A549 (cell line): ENCODE results near the gene GPR55. TPM values are rescaled to one million over a fixed set of nuclear protein-coding genes. Genes with fewer than 3 reads are reported as not detected.

ENCODE experiments used
- ATAC-seq, 2 experiments: fragments of 200-7000 bp in 1 of 2; fragments of >200 bp in 1 of 2; cut with Nextera tagmentation in 1 of 2; cut with Tn5 transposase in 1 of 2; 3 replicates each; pipeline versions ENCODE4 v1.8.0 to v1.9.1; 2018 to 2020; ENCODE audit warnings: mild to moderate bottlenecking in 1 of 2, moderate library complexity in 1 of 2
- CTCF ChIA-PET: fragments of 300-600 bp; sonication (Branson Sonifier 250); formaldehyde crosslinking; extraction: SDS; loops from one replicate; lab custom pipeline; 2021; ENCODE audit warnings: antibody characterized with exemption, inconsistent platforms; lab: Yijun Ruan, JAX
- POLR2A ChIA-PET: fragments of 350-600 bp; formaldehyde crosslinking; extraction: SDS; loops from one replicate; lab custom pipeline; 2021; ENCODE audit warnings: antibody characterized with exemption, inconsistent platforms; lab: Yijun Ruan, JAX
- DNase-seq, 2 experiments: peaks; one replicate each; pipeline versions ENCODE4 v3.0.0 to v3.0.0-alpha.2; 2011 to 2016; ENCODE audit warnings: low read depth in 1 of 2, low spot score in 1 of 2
- FAIRE-seq: peaks from 2 replicates; lab custom pipeline; 2011; peaks lifted over from hg19 to GRCh38; lab: Jason Lieb, UNC
- H3K27ac ChIP-seq, 2 experiments: fragments of >200 bp; sonication (Bioruptor Twin); formaldehyde crosslinking; 3 replicates each; pipeline ENCODE4 v1.5.1; 2016 to 2017
- H3K4me1 ChIP-seq: fragments of >200 bp; sonication (Bioruptor Twin); formaldehyde crosslinking; 3 replicates; pipeline ENCODE4 v1.6.1; 2016
- H3K4me2 ChIP-seq: fragments of >200 bp; sonication (Bioruptor Twin); formaldehyde crosslinking; 3 replicates; pipeline ENCODE4 v1.6.1; 2016
- H3K4me3 ChIP-seq: fragments of >200 bp; sonication (Bioruptor Twin); formaldehyde crosslinking; 3 replicates; pipeline ENCODE4 v1.5.1; 2016
- H3K9me3 ChIP-seq: fragments of >200 bp; sonication (Bioruptor Twin); formaldehyde crosslinking; 3 replicates; pipeline ENCODE4 v1.6.1; 2016
- CBX2 ChIP-seq: fragments of 200-600 bp; sonication (generic); IDR thresholded peaks from 2 replicates; pipeline ENCODE4 v1.6.1; 2016; ENCODE audit warnings: low read depth, mild to moderate bottlenecking, borderline replicate concordance
- CEBPB ChIP-seq, 2 experiments: fragments of >200 bp in 1 of 2; sonication (Bioruptor Twin) in 1 of 2; formaldehyde crosslinking in 1 of 2; IDR thresholded peaks; 2 replicates each; pipeline ENCODE4 v1.6.1; 2012 to 2016
- ELK1 ChIP-seq: fragments of 150-350 bp; IDR thresholded peaks from 2 replicates; pipeline ENCODE4 v1.6.1; 2014; ENCODE audit warnings: low read depth, mild to moderate bottlenecking, low read length
- HEYL ChIP-seq: fragments of 250-450 bp; sonication (Bioruptor Pico); IDR thresholded peaks from 2 replicates; pipeline ENCODE4 v1.8.0; 2021; ENCODE audit warnings: mild to moderate bottlenecking, moderate library complexity
- HOXB5 ChIP-seq: fragments of 250-450 bp; sonication (Bioruptor Pico); IDR thresholded peaks from 2 replicates; pipeline ENCODE4 v1.5.0; 2020; ENCODE audit warnings: mild to moderate bottlenecking, moderate library complexity
- KDM1A ChIP-seq: fragments of 200-600 bp; sonication (generic); IDR thresholded peaks from 2 replicates; pipeline ENCODE4 v1.6.1; 2016; ENCODE audit warnings: low read depth, mild to moderate bottlenecking
- MAFK ChIP-seq: fragments of 450-650 bp; IDR thresholded peaks from 2 replicates; pipeline ENCODE4 v1.6.1; 2014; ENCODE audit not compliant: partially characterized antibody
- NFE2L2 ChIP-seq: fragments of 150-350 bp; conservative IDR thresholded peaks from 2 replicates; pipeline ENCODE4 v1.6.1; 2014; ENCODE audit warnings: low read length
- NPAS2 ChIP-seq: fragments of 250-450 bp; sonication (Bioruptor Pico); IDR thresholded peaks from 2 replicates; pipeline ENCODE4 v1.8.0; 2022; ENCODE audit warnings: mild to moderate bottlenecking, moderate library complexity, borderline replicate concordance
- NR3C1 ChIP-seq: fragments of >200 bp; sonication (Bioruptor Twin); formaldehyde crosslinking; IDR thresholded peaks from 3 replicates; pipeline ENCODE4 v1.6.1; 2017
- RARB ChIP-seq: fragments of 250-450 bp; sonication (Bioruptor Pico); IDR thresholded peaks from 2 replicates; pipeline ENCODE4 v1.8.0; 2021; ENCODE audit warnings: mild to moderate bottlenecking, moderate library complexity
- RFX5 ChIP-seq: fragments of 450-650 bp; IDR thresholded peaks from 2 replicates; pipeline ENCODE4 v1.7.1; 2014; ENCODE audit warnings: antibody characterized with exemption, mild to moderate bottlenecking, moderate library complexity
- RNF2 ChIP-seq: fragments of 200-600 bp; sonication (generic); IDR thresholded peaks from 2 replicates; pipeline ENCODE4 v1.6.1; 2016; ENCODE audit warnings: low read depth, mild to moderate bottlenecking, antibody characterized with exemption, moderate library complexity, borderline replicate concordance
- SREBF2 ChIP-seq: fragments of 450-650 bp; IDR thresholded peaks from 2 replicates; pipeline ENCODE4 v1.6.1; 2014; ENCODE audit warnings: mild to moderate bottlenecking, moderate library complexity
- WGBS: methylation state at CpG from one replicate; pipeline ENCODE4 v1.1.6; 2017; ENCODE audit errors: missing lambda C conversion rate; 5-methylcytosine and 5-hydroxymethylcytosine counted together
- polyA plus RNA-seq, 4 experiments: library from polyadenylated mRNA; depleted of rRNA in 3 of 4; stranded (reverse); fragments of >200 nt; fragmentation: RNase III in 1 of 4; extraction: RNeasy Plus Mini Kit Qiagen cat#74134 plus additional on column Dnase treatment in 1 of 4; gene quantifications; 2 replicates in 3 of 4; 3 replicates in 1 of 4; pipeline ENCODE4 v1.2.3, GENCODE V29; 2011 to 2017
- TF ChIP-seq, protein P1 (sequence below): IDR thresholded peaks from 2 replicates; pipeline ENCODE4 v1.6.1; 2012; ENCODE audit warnings: low read depth, borderline replicate concordance
- TF ChIP-seq, protein P2 (sequence below): fragments of 250-450 bp; sonication (Bioruptor Pico); IDR thresholded peaks from 2 replicates; pipeline ENCODE4 v1.5.0; 2021; ENCODE audit warnings: mild to moderate bottlenecking, moderate library complexity, borderline replicate concordance

GPR55 gene
- polyA plus RNA-seq, 2 of the 4 experiments (the other 2 are of a cell fraction) = not detected

- WGBS = 90% methylated on average over 27 of the region's 27 CpGs
- no peak overlapping the region for H3K4me3 ChIP-seq
- FAIRE-seq (no peak), DNase-seq (no peak), ATAC-seq (no peak)
- no peak overlapping the region for H3K27ac ChIP-seq
- CTCF ChIA-PET = interaction anchor here (1.2 to 1.7 kb wide), 2 partner anchors 25 to 29 kb away, joined by 4 to 6 read pairs; no protein-coding TSS in a partner anchor
- POLR2A ChIA-PET = no interaction called here
- no peak overlapping the region for H3K4me2 ChIP-seq
- no peaks in the 10 kb centered on the region for H3K4me1 ChIP-seq
- H3K9me3 ChIP-seq = no peaks in the 10 kb centered on the region
- TF ChIP-seq SREBF2 (no peak), CEBPB (IDR thresholded peaks at IDR 0.05) (no peak), ELK1 (no peak), RFX5 (no peak), RNF2 (no peak), NR3C1 (no peak), HEYL (CRISPR knock-in tag) (no peak), MAFK (no peak)
- TF ChIP-seq, protein P1, sequence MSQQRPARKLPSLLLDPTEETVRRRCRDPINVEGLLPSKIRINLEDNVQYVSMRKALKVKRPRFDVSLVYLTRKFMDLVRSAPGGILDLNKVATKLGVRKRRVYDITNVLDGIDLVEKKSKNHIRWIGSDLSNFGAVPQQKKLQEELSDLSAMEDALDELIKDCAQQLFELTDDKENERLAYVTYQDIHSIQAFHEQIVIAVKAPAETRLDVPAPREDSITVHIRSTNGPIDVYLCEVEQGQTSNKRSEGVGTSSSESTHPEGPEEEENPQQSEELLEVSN = no peak
- TF ChIP-seq, protein P2, sequence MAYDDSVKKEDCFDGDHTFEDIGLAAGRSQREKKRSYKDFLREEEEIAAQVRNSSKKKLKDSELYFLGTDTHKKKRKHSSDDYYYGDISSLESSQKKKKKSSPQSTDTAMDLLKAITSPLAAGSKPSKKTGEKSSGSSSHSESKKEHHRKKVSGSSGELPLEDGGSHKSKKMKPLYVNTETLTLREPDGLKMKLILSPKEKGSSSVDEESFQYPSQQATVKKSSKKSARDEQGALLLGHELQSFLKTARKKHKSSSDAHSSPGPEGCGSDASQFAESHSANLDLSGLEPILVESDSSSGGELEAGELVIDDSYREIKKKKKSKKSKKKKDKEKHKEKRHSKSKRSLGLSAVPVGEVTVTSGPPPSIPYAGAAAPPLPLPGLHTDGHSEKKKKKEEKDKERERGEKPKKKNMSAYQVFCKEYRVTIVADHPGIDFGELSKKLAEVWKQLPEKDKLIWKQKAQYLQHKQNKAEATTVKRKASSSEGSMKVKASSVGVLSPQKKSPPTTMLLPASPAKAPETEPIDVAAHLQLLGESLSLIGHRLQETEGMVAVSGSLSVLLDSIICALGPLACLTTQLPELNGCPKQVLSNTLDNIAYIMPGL (CRISPR knock-in tag) = no peak
These were observed 47.8 kb downstream of the GPR55 start for GRCh38 chr2:230877116-230877758.

- POLR2A ChIA-PET = no interaction called here
- H3K9me3 ChIP-seq = no peaks in the 10 kb centered on the region
These were observed 49.4 kb downstream of the GPR55 start for GRCh38 chr2:230875347-230876315.

GRCh38 chr2:230874876-230875275, 50.2 kb downstream of the GPR55 start:
- no peaks in the 10 kb centered on the region for H3K4me1 ChIP-seq
- TF ChIP-seq RARB (no peak), NFE2L2 (no peak), NPAS2 (no peak), HOXB5 (no peak)
- CTCF ChIA-PET = interaction anchor here (0.7 kb wide), 1 partner anchor 27 kb away, joined by 3 read pairs; no protein-coding TSS in a partner anchor
- H3K4me2 ChIP-seq = no peak overlapping the region
- POLR2A ChIA-PET = no interaction called here
- no peak overlapping the region for H3K27ac ChIP-seq
- FAIRE-seq (no peak), ATAC-seq (no peak), DNase-seq (no peak)
- no peaks in the 10 kb centered on the region for H3K9me3 ChIP-seq
- H3K4me3 ChIP-seq = no peak overlapping the region
- 95% methylated on average over 10 of the region's 10 CpGs for WGBS

More at GRCh38 chr2:230875347-230876315, 49.4 kb downstream of the GPR55 start:
- ATAC-seq (no peak), DNase-seq (no peak), FAIRE-seq (no peak)
- WGBS = 87% methylated on average over 27 of the region's 34 CpGs
- Histone ChIP-seq H3K4me3 (no peak overlapping the region), H3K27ac (no peak overlapping the region), H3K4me1 (no peaks in the 10 kb centered on the region), H3K4me2 (no peak overlapping the region)
- CTCF ChIA-PET = interaction anchor here (0.7 to 1.7 kb wide), 4 partner anchors 23 to 178 kb away, joined by 3 to 4 read pairs (median 3); no protein-coding TSS in a partner anchor
- peak; percentile 46; the same call in 1 of the 2 replicates for TF ChIP-seq KDM1A
- TF ChIP-seq CBX2 = no peak
